GM18868 (cell line): Measurements from ENCODE around the gene RNF207.

Source experiments
- ATAC-seq: cut with Tn5 transposase; IDR thresholded peaks from one replicate; pipeline ENCODE4 v1.9.1; 2021; ENCODE audit warnings: mild to moderate bottlenecking, moderate library complexity; ENCODE audit not compliant: unreplicated experiment

The RNF207 gene

DNA sequence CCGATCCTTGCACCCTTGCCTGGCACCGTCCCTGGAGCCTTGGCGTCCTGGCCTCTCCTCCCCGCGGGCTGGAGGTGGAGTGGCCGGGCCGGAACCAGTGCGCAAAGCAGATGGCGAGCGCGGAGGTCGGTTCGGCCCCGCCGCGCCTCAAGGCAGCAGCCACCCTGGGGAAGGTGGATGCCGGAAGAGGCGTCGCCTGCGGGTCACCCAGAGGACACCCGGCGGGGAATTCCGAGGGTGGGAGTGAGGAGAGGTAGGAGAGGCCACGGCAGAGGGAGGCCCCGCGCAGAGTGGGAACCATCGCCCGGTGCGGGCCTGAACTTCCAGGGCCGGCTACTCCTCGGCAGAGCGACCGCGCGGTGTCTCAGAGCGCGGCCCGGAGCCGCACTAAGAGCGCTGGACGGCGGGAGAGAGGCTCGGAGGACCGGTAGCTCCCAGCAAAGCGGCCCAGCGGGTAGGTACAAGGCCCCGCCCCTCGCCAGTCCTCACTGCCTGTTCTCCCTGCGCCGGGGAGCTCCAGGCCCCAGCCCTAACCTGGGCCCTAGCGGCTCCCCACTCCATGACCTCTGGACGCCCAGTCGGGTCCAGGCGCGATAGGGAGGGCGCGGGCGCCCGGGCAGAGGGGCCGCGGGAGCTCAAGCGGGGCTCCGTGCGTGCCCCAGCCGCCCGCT lies at the start of gene RNF207:
RNF207 (plus strand) TSS at position 271 of the 671 bp plus-strand sequence. CDS start 417 bp downstream, outside the sequence.
- peak; percentile 65 for ATAC-seq

DNA sequence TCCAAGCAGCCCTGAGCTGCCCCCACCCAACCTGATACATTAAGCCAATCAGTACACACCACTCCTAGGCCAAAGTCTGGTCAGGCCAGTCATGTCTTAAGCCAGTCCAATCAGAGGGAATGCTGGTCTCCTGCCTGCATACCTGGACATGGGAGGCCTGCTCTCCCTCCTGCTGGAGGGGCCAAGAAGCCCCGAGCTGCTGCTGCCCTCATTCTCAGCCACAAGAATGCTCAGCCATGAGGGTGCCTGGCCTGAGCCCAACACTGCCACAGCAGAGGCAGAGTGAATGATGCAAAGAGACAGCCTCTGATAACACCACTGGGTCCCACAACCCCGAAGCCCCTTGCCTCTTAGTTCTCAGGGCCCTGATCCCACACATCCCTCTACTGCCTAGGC lies 48.8 kb upstream of the RNF207 start:
- ATAC-seq: no peak

DNA sequence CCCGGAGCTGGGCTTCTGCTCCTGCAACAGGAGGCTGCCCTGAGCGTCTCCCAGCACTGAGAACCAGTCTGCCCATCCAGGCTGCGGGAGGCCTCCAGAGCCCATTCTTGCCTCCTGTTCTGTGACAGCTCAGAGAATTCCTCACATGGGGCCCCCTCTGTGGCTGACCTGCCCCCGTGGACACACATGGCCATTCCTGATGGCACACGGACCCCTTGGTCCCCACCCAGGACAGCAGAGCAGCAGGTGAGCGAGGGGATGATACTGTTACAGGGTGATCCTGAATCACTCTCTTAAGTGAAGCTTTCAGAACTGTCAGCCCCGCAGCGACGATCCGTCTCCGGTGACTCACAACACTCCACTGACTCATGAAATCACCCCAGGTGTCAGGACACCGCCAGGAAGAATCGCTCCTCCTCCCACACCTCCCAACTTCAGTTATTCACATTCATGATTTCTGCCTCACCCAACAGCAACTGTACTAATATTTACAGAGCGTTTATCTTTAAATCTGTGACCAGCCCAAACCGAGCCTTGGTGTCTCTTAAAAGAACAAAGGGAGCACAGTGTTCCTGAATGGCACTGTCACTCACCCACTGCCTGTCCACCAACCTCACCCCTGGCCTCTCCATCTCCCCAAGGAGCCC lies 48.3 kb upstream of the RNF207 start:
- ATAC-seq: no peak

DNA sequence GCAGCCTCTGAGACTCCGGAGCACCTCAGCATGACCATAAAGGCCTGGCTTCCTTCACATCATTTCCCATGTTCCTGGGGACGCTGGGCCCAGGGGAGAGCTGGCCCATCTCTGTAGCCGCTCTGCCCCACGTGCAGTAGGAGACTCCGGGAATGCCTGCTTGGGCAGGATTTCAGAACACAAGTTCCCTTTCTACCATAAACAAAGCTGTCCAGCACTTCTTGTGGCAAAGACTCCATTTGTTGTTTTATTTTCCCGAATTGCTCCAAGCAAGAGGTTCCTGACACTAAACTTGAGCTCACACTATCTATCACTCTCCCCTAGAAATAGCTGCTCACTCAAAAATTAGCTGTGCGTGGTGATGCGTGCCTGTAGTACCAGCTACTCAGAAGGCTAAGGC lies 47.7 kb upstream of the RNF207 start:
- no peak for ATAC-seq

- ATAC-seq: no peak
Measured at GRCh38 chr1:6162341-6162740, 43.6 kb upstream of the RNF207 start.

DNA sequence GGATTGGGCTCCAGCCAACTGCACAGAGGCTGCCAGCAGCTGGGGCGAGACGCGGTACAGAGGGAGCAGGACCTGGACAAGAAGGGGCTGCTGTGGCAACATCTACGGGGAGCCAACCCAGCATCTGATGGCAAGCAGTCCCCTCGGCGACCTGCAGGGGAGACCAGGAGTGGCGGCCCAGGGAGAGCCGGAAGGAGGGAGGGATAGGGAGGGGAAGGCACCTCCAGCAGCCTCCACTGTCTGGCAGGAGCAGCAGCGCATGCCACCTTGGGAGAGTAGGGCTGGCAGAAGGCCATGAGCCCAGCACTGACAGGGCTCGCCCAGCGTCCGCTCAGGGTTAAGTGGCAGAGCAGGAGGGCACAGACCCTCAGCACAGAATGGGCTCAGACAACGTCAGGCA lies 43.1 kb upstream of the RNF207 start:
- ATAC-seq: no peak

- no peak for ATAC-seq
Measured at GRCh38 chr1:6163191-6163972, 42.5 kb upstream of the RNF207 start.

DNA sequence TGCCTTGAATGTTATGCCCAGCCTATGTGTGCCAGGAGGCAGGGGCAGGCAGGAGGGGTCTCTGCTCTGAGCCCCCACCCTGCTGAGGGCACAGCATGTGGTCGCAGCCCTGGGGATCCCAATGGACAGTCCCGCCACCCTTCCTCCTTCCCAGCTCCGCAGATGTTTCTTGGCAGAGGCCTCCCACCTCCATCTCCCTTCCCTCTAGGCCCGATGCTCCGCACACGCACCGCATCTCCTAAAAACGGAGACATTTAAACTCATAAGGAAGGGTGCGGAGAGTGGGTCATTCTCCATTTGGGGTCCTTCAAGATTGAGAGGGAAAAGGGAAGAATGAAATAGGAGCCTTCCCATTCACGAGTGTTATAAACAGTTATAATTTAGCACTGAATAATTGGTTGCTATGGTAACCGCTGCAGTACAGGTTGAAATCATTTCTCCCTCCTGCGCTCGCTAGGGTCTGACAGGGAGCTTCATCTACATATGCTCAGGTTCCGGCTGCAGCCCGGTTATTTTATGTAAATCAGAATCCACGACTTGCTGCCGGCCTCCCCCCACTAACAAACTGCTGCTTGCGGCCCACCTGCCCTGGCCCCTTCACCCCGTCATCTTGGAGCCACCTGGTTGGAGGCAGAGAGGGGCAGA lies 41.8 kb upstream of the RNF207 start:
- ATAC-seq: no peak

GRCh38 chr1:6165027-6165426 lies 40.9 kb upstream of the RNF207 start:
- no peak for ATAC-seq

DNA sequence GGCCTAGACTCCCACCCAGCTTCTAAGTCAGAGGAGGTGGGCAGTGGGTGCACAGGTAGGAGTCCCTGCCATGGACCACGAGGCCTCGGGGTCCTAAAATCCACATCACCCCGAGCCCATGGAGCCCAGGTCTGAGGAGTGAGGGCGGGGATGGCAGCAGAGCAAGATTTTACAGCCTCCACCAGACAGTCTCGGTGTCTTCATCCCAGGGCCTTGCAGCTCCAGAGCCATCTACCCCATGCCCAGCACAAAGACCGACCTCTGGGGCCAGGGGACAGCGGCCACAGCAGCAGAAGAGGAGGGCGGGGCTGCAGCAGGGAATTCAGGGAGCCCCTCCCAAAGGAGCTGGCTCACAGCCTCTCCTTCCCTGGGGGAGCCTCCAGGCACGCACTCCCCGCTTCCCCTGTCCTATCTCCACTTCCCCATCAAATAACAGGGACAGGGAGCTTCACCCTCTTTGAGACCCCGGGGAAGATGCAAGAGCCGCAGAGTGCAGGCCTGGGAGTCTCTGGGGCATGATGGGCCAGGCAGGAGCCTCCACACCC lies 40.4 kb upstream of the RNF207 start:
- ATAC-seq: no peak

DNA sequence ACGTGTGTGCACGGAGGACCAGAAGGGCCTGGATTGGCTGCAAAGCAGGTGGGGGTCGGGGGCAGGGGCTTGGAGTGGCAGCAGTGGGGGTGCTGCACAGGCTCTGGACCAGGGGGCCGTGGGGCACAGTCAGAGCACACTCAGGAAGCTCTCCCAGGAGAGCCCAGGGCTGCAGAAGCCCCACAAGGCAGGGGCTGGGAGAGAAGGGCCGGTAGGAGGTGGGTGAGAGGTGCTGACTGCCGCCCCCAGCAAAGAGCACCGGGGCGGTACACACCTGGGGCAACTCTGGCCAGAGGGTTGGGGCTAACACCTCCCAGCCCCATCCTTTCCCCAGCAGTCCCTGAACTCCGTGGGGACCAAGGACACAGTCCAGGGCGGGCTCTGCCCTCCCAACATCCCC lies 39.7 kb upstream of the RNF207 start:
- ATAC-seq: no peak

GRCh38 chr1:6166655-6167390 lies 39.1 kb upstream of the RNF207 start:
- ATAC-seq: no peak

- ATAC-seq: no peak
Measured at GRCh38 chr1:6167391-6168303, 38.3 kb upstream of the RNF207 start.

DNA sequence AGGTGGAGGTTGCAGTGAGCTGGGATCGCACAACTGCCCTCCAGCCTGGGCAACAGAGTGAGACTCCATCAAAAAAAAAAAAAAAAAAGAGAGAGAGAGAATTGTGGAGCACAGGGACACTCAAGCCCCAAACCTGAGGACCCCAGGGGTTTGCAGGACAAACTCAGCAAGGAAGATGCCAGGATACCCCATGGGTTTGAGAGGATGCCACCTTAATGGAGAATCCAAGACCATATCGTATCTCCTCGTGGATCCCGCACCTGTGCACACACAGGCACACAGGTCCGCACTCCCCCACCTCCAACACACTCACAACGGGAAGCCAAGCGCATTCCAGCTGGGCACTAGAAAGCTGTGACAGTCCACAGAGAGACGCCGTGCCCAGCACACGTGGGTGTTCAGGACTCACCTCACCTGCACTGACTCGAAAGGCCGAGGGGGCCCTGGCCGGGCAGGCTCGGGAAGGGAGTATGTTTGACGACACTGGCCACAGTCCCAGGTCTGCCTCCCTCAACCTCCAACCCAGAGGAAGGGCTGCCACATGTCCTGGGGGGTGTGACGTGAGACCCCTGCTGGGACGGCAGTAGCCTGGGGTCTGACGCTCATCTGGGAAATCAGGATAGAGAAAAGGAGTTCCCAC lies 36.9 kb upstream of the RNF207 start:
- ATAC-seq: no peak

- ATAC-seq: no peak
Measured at GRCh38 chr1:6170116-6170741, 35.7 kb upstream of the RNF207 start.

DNA sequence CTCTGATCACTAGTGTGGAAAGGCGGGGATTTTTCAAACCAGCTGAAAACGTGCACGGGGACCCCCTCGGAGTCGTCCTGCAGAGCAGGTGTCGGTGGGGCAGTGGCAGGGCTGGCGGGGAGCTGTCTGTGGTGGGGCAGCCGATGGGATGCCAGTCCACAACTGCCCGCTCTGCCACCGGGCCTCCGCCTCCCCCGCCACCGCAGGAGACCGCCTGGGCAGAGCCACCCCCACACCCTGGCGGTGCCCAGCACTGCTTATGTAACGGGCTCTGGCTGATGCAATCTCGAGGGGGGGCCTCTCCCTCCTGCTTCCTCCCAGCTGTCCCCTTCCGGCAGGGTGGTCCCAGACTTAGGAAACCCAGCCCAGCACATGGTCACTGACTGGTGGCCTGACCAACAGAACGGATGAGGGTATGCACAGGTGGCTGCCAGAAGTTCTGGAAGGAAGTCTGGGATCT lies 35.1 kb upstream of the RNF207 start:
- ATAC-seq: no peak

- ATAC-seq: no peak
Measured at GRCh38 chr1:6171548-6172124, 34.3 kb upstream of the RNF207 start.

DNA sequence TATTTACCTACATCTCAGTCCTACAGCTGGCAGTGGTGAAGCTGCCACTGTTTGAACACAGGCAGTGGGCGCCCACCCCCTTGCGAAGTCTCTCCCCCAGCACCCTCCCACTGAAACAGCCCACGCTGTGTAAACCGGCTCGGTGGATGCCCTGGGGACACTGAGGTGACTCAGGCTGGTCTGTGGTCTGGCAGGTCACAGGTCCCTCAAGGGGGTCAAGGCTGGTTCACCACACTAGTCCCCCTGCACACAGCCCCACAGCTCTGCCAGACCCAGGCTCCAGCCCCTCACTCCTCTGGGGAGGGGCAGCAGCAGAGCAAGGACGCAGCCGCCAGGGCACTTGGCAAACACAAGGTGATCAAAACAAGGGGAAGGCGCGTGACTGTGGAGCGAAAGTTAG lies 33.4 kb upstream of the RNF207 start:
- no peak for ATAC-seq
